ENCODE results near the gene GCC2. TPM values are rescaled to one million over a fixed set of nuclear protein-coding genes. Genes with fewer than 3 reads are reported as not detected.

GCC2 gene
- total RNA-seq: 33.7 and 38.7 TPM in 2 replicates
- 2.7 and 4.1 TPM in 2 replicates for polyA plus RNA-seq
- 4.2 and 5.4 TPM in 2 replicates for polyA plus RNA-seq (2011; cell fraction: cytosol; rRNA removed)
- polyA plus RNA-seq (2011; cell fraction: nucleus; rRNA removed): 16.9 and 24.2 TPM in 2 replicates
- 21.3 and 25.3 TPM in 2 replicates for polyA plus RNA-seq (2012)
- 9.8 and 10.3 TPM in 2 replicates for polyA minus RNA-seq
- 4.7 TPM for polyA minus RNA-seq (2011; cell fraction: cytosol; rRNA and poly(A)+ RNA removed)
- 29.1 and 37.8 TPM in 2 replicates for polyA minus RNA-seq (2011; cell fraction: nucleus; rRNA and poly(A)+ RNA removed)
- Bru-seq, nascent RNA: percentile 79 among the genes with signal in this experiment
- percentile 72 among the genes with signal in this experiment for BruChase-seq, experiment 1, labeled RNA remaining after a 6-hour chase
- BruChase-seq, experiment 2, labeled RNA remaining after a 2-hour chase: percentile 80 among the genes with signal in this experiment
- long read RNA-seq, full-length matches to known transcripts: 12 of 29 reads
- long read RNA-seq, partial matches to known transcripts: 4 of 29 reads
- long read RNA-seq, other reads (novel, unspliced or antisense): 13 of 29 reads

GRCh38 chr2:108448678-108449409 is at the start of gene GCC2:
Gene GCC2, plus strand, starts transcription at chr2:108449206. Its CDS starts 69 bp downstream, at chr2:108449275.
- peak within 1 kb of the TSS; percentile 96 for H3K4me2 ChIP-seq (ENCODE audit: insufficient read depth, low read length)
- CTCF ChIA-PET: interaction anchor here (0.5 to 1.8 kb wide), 4 partner anchors 135 to 189 kb away, joined by 3 to 7 read pairs (median 4); no protein-coding TSS in a partner anchor
- no peaks in the 10 kb centered on the region for H4K20me1 ChIP-seq (replicated peaks; ENCODE audit: control insufficient read depth, extremely low read depth, insufficient read depth, low read length)
- peaks cover 15% of the 10 kb centered on the region for H3K4me1 ChIP-seq (ENCODE audit: control insufficient read depth, extremely low read depth, insufficient read depth, low read length)
- dilution Hi-C loops (cut with MboI; ENCODE audit: extremely low pct_ligation_motif_present, low sequenced_read_pairs): no loop called here
- peak; percentile 83 for FAIRE-seq
- peaks cover 5% of the 10 kb centered on the region for H3K79me2 ChIP-seq (ENCODE audit: control insufficient read depth, insufficient read depth, low read length)
- no peaks in the 10 kb centered on the region for H3K9me3 ChIP-seq (replicated peaks; ENCODE audit: control insufficient read depth, insufficient read depth, low read length)
- H3K9me1 ChIP-seq (replicated peaks; ENCODE audit: control insufficient read depth, extremely low read depth, insufficient read depth, low read length): no peaks in the 10 kb centered on the region
- DNase-seq (ENCODE audit: low read depth, low spot score): peak; percentile 95
- H3K36me3 ChIP-seq (ENCODE audit: control insufficient read depth in 2 of 2, extremely low read depth in 1 of 2, insufficient read depth in 2 of 2, low read length in 2 of 2): peaks cover 0 to 2% of the 10 kb centered on the region in 2 experiments
- no peaks in the 10 kb centered on the region for H3K27me3 ChIP-seq (ENCODE audit: control insufficient read depth in 2 of 2, insufficient read depth in 2 of 2, low read length in 2 of 2)
- POLR2A ChIA-PET: interaction anchor here (1.0 kb wide), 1 partner anchor 85 kb away, joined by 4 read pairs; the partner anchor contains the start of gene LIMS1
- TF ChIP-seq POLR2A (IDR thresholded peaks at IDR 0.05; ENCODE audit: low read depth, low read length): peak; percentile 83
- peak; percentile 89 for TF ChIP-seq POLR2AphosphoS5 (IDR thresholded peaks at IDR 0.05; ENCODE audit: insufficient read depth, low read depth, low read length)
- no peak for TF ChIP-seq FOS (IDR thresholded peaks at IDR 0.05; ENCODE audit: borderline replicate concordance, insufficient read depth, low read length)
- no peak for TF ChIP-seq GATA2 (IDR thresholded peaks at IDR 0.05; ENCODE audit: insufficient read depth, insufficient read length, low read depth, low read length)
- no peak for TF ChIP-seq JUN (IDR thresholded peaks at IDR 0.05; ENCODE audit: borderline replicate concordance, insufficient read depth, insufficient read length, low read depth)
- TF ChIP-seq MAX (IDR thresholded peaks at IDR 0.05; ENCODE audit: insufficient read depth, insufficient read length): no peak
- H3K27ac ChIP-seq (ENCODE audit: insufficient read depth, low read depth, low read length): peak within 1 kb of the TSS; percentile 86
- peak within 1 kb of the TSS; percentile 92 for H2AFZ ChIP-seq (ENCODE audit: low read depth, low read length)
- H3K4me3 ChIP-seq (replicated peaks in 1 of 3; ENCODE audit: insufficient read depth in 1 of 3, low read depth in 1 of 3, low read length in 3 of 3): peak within 1 kb of the TSS; percentile 83 to 93 (median 90)
- intact Hi-C loops (cut with micrococcal nuclease): loop anchor here (2.0 kb wide), 4 partner anchors 80 to 136 kb away; no protein-coding TSS in a partner anchor
- TSS peak; percentile 82 for BruUV-seq (replicated peaks)
- H3K9ac ChIP-seq (replicated peaks; ENCODE audit: extremely low read depth, insufficient read depth, low read length): peak within 1 kb of the TSS; percentile 98
